VCaP (cell line): Measurements from ENCODE around the gene RALB.

Experiments used
- H3K27ac ChIP-seq: fragments of 450-650 bp; 2 replicates; pipeline ENCODE4 v1.5.1; 2017
- TF ChIP-seq, protein P1 (sequence below): fragments of 450-650 bp; conservative IDR thresholded peaks from 2 replicates; pipeline ENCODE4 v1.5.1; 2017; ENCODE audit warnings: mild to moderate bottlenecking, moderate library complexity

RALB gene

GRCh38 chr2:120239488-120240287 lies 13.0 kb upstream of the RALB start:
- TF ChIP-seq, protein P1, sequence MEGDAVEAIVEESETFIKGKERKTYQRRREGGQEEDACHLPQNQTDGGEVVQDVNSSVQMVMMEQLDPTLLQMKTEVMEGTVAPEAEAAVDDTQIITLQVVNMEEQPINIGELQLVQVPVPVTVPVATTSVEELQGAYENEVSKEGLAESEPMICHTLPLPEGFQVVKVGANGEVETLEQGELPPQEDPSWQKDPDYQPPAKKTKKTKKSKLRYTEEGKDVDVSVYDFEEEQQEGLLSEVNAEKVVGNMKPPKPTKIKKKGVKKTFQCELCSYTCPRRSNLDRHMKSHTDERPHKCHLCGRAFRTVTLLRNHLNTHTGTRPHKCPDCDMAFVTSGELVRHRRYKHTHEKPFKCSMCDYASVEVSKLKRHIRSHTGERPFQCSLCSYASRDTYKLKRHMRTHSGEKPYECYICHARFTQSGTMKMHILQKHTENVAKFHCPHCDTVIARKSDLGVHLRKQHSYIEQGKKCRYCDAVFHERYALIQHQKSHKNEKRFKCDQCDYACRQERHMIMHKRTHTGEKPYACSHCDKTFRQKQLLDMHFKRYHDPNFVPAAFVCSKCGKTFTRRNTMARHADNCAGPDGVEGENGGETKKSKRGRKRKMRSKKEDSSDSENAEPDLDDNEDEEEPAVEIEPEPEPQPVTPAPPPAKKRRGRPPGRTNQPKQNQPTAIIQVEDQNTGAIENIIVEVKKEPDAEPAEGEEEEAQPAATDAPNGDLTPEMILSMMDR: no peak
- H3K27ac ChIP-seq: no peak overlapping the region

- TF ChIP-seq, protein P1: no peak
- no peak overlapping the region for H3K27ac ChIP-seq
These were observed 11.7 kb upstream of the RALB start for GRCh38 chr2:120240901-120241429.

- TF ChIP-seq, protein P1: no peak
These were observed 11.0 kb upstream of the RALB start for GRCh38 chr2:120241684-120242083.

DNA sequence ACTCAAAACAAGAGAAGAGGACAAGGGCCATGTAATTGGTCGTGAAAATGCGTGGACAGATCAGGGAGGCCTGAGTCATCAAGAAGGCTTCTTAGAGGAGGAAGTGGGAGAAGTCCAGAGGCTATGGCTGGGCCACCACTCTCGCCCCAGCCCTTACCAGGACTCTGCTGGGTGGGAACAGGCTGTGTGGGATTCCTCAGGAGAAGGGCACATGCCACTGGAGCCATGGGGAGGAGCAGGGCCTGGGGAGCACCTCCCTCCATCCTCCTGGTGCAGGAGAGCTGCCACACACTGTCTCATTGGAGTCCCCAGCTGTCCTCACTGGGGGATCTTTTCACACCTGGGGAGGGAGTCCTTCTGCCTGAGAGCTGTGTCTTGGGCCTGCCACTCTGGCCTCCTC lies 9.4 kb upstream of the RALB start:
- TF ChIP-seq, protein P1: no peak
- no peak overlapping the region for H3K27ac ChIP-seq

More at GRCh38 chr2:120241684-120242083, 11.0 kb upstream of the RALB start:
- no peak overlapping the region for H3K27ac ChIP-seq

GRCh38 chr2:120243875-120244553 lies 8.6 kb upstream of the RALB start:
- TF ChIP-seq, protein P1: no peak

GRCh38 chr2:120244656-120245519 lies 7.8 kb upstream of the RALB start:
- H3K27ac ChIP-seq: peak overlapping the region; percentile 75
- TF ChIP-seq, protein P1: no peak

More at GRCh38 chr2:120243875-120244553, 8.6 kb upstream of the RALB start:
- H3K27ac ChIP-seq: no peak overlapping the region
